B cell (primary cell): ENCODE measurements around the gene C1QL1. TPM values are rescaled to one million over a fixed set of nuclear protein-coding genes. Genes with fewer than 3 reads are reported as not detected.

Source experiments
- ATAC-seq: fragments of 200-7000 bp; cut with Tn5 transposase; one replicate; pipeline ENCODE4 v1.10.0; 2021; ENCODE audit warnings: low read depth, mild to moderate bottlenecking, moderate number of reproducible peaks, moderate library complexity
- CTCF ChIA-PET: fragments of 350-600 bp; sonication (Branson Sonifier 250); formaldehyde crosslinking; loops from one replicate; lab custom pipeline; 2021; ENCODE audit warnings: antibody characterized with exemption, inconsistent platforms; lab: Charles Lee
- POLR2A ChIA-PET: fragments of 350-600 bp; sonication (Branson Sonifier 250); formaldehyde crosslinking; loops from one replicate; lab custom pipeline; 2021; ENCODE audit warnings: antibody characterized with exemption; lab: Charles Lee
- DNase-seq: peaks from one replicate; pipeline ENCODE4 v3.0.0; 2013
- H2AFZ ChIP-seq: 2 replicates; pipeline ENCODE4 v1.6.1; 2012; ENCODE audit warnings: mild to moderate bottlenecking, low read depth, low read length; ENCODE audit not compliant: insufficient read depth, poor library complexity, severe bottlenecking
- H3K27ac ChIP-seq, 2 donors: 1 replicate in 1 of 2; 2 replicates in 1 of 2; pipeline ENCODE4 v1.5.1; 2012 to 2013; ENCODE audit warnings: low read length in 2 of 2, mild to moderate bottlenecking in 2 of 2, moderate library complexity in 1 of 2
- H3K27me3 ChIP-seq, 4 experiments: fragments of 200-600 bp in 1 of 4; sonication (generic) in 1 of 4; replicated peaks in 1 of 4; 1 replicate in 2 of 4; 2 replicates in 2 of 4; pipeline versions ENCODE4 v1.6.1 to v1.7.0; 2013 to 2016; ENCODE audit warnings: low read length in 3 of 4, mild to moderate bottlenecking in 2 of 4, mixed read lengths in 1 of 4, moderate library complexity in 1 of 4; ENCODE audit not compliant: insufficient read depth in 4 of 4, control insufficient read depth in 3 of 4; ENCODE audit errors: control extremely low read depth in 1 of 4
- H3K36me3 ChIP-seq, 2 experiments: replicated peaks in 1 of 2; 1 replicate in 1 of 2; 2 replicates in 1 of 2; pipeline versions ENCODE4 v1.6.1 to v1.7.1; 2013; ENCODE audit warnings: low read length in 1 of 2; ENCODE audit not compliant: insufficient read depth in 2 of 2, control insufficient read depth in 1 of 2; ENCODE audit errors: control extremely low read depth in 1 of 2, extremely low read depth in 1 of 2
- H3K4me1 ChIP-seq, 2 donors: fragments of 200-600 bp in 1 of 2; sonication (generic) in 1 of 2; 1 replicate in 1 of 2; 2 replicates in 1 of 2; pipeline versions ENCODE4 v1.5.1 to v1.6.1; 2013 to 2017; ENCODE audit warnings: low read length in 2 of 2; ENCODE audit not compliant: control insufficient read depth in 2 of 2, insufficient read depth in 2 of 2
- H3K4me2 ChIP-seq: replicated peaks from 2 replicates; pipeline ENCODE3; 2012; ENCODE audit warnings: mild to moderate bottlenecking, low read depth, low read length; ENCODE audit not compliant: poor library complexity, severe bottlenecking
- H3K4me3 ChIP-seq, 5 experiments: fragments of 200-600 bp in 1 of 5; sonication (generic) in 1 of 5; 1 replicate in 3 of 5; 2 replicates in 2 of 5; pipeline versions ENCODE4 v1.5.1 to v1.7.0; 2011 to 2016; ENCODE audit warnings: low read length in 4 of 5, mild to moderate bottlenecking in 4 of 5, low read depth in 2 of 5, control low read depth in 1 of 5, moderate library complexity in 1 of 5; ENCODE audit not compliant: insufficient read depth in 1 of 5; ENCODE audit errors: control extremely low read depth in 1 of 5, extremely low read depth in 1 of 5
- H3K79me2 ChIP-seq: fragments of 200-600 bp; sonication (generic); one replicate; pipeline ENCODE4 v1.6.0; 2016; ENCODE audit warnings: low read length; ENCODE audit not compliant: control insufficient read depth, insufficient read depth
- H3K9ac ChIP-seq: fragments of 200-600 bp; sonication (generic); 2 replicates; pipeline ENCODE4 v1.6.1; 2017; ENCODE audit warnings: mild to moderate bottlenecking, low read length, moderate library complexity
- H3K9me3 ChIP-seq, 3 donors: one replicate each; pipeline versions ENCODE4 v1.6.1 to v1.7.1; 2013; ENCODE audit warnings: low read length in 2 of 3; ENCODE audit not compliant: control insufficient read depth in 2 of 3, insufficient read depth in 1 of 3; ENCODE audit errors: control extremely low read depth in 1 of 3
- H4K20me1 ChIP-seq: 2 replicates; pipeline ENCODE4 v1.6.0; 2012; ENCODE audit warnings: mild to moderate bottlenecking, low read length; ENCODE audit not compliant: insufficient read depth, control insufficient read depth, poor library complexity, severe bottlenecking
- H3K27ac Mint-ChIP-seq: one replicate; pipeline ENCODE4 v1.8.0; 2021; ENCODE audit warnings: mixed read lengths
- H3K27me3 Mint-ChIP-seq: one replicate; pipeline ENCODE4 v1.8.0; 2021; ENCODE audit warnings: mixed read lengths
- H3K4me1 Mint-ChIP-seq: one replicate; pipeline ENCODE4 v1.8.0; 2021; ENCODE audit warnings: mixed read lengths
- H3K4me3 Mint-ChIP-seq: one replicate; pipeline ENCODE4 v1.8.0; 2021; ENCODE audit warnings: mixed read lengths
- H3K9me3 Mint-ChIP-seq: one replicate; pipeline ENCODE4 v1.8.0; 2022; ENCODE audit warnings: mixed read lengths; ENCODE audit not compliant: insufficient read depth
- CTCF ChIP-seq: fragments of 200-600 bp; IDR thresholded peaks from one replicate; pipeline ENCODE4 v1.8.0; 2022; ENCODE audit warnings: antibody characterized with exemption, mild to moderate bottlenecking
- EZH2 ChIP-seq: IDR thresholded peaks from 2 replicates; pipeline ENCODE4 v1.6.1; 2012; ENCODE audit warnings: borderline replicate concordance, low read depth, mild to moderate bottlenecking, moderate library complexity, low read length; ENCODE audit not compliant: insufficient read depth, poor library complexity, severe bottlenecking
- WGBS: methylation state at CpG from one replicate; pipeline ENCODE4 v1.1.5; 2013; ENCODE audit warnings: missing lambda C conversion rate; ENCODE audit not compliant: insufficient coverage; 5-methylcytosine and 5-hydroxymethylcytosine counted together
- intact Hi-C: fragments of 100-400 bp; cut with micrococcal nuclease; formaldehyde crosslinking; loops from one replicate; pipeline ENCODE4 v1.10.0; 2022
- polyA plus RNA-seq: library from polyadenylated mRNA; depleted of rRNA; stranded (reverse); fragments of >200 nt; gene quantifications from 2 replicates; pipeline ENCODE4 v1.2.3, GENCODE V29; 2012
- total RNA-seq, 2 donors: library from RNA; stranded (reverse); fragments of 120-200 nt in 1 of 2; gene quantifications; 1 replicate in 1 of 2; 2 replicates in 1 of 2; pipeline versions ENCODE4 v1.2.3 to v1.2.4, GENCODE V29; 2013 to 2022

The C1QL1 gene
- total and polyA plus RNA-seq, 2 donors (not counting 1 experiment from before 2014, with no cell fraction given) = not detected

DNA sequence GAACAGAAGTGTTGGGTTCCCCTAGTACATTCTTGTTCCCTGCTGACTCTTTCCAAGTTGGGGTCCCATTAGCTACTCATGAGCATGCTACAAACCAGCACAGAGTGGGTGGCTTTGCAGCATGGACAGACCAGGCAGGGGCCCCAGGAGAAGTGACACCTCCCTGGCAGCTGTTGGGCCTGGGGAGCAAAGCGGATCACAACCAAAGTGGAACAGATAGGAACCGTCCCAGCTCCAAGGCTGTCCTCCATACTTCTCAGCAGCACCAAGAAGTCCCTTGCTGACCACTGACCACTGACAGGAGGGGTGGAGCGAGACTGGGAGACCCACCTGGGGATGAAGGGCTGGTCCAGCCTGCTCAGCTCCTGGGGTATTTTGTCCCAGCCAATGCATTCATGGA is 40.4 kb downstream of the C1QL1 start:
- Histone ChIP-seq H3K79me2 (no peaks in the 10 kb centered on the region), H3K27ac (no peak overlapping the region), H3K9me3 (no peaks in the 10 kb centered on the region), H3K27me3 (no peaks in the 10 kb centered on the region), H3K4me1 (no peaks in the 10 kb centered on the region), H2AFZ (no peak overlapping the region), H4K20me1 (no peaks in the 10 kb centered on the region), H3K36me3 (no peaks in the 10 kb centered on the region), H3K4me2 (no peak overlapping the region), H3K9ac (no peak overlapping the region), H3K4me3 (no peak overlapping the region)
- Mint-ChIP-seq H3K27me3 (no peaks in the 10 kb centered on the region), H3K9me3 (no peaks in the 10 kb centered on the region), H3K4me1 (no peaks in the 10 kb centered on the region), H3K4me3 (no peak overlapping the region), H3K27ac (no peak overlapping the region)
- CTCF ChIA-PET = no interaction called here
- intact Hi-C loops = no loop called here
- no peak for ATAC-seq
- POLR2A ChIA-PET = no interaction called here
- 93% methylated on average over 3 of the region's 3 CpGs for WGBS
- no peak for DNase-seq
- TF ChIP-seq CTCF (no peak), EZH2 (no peak)

GRCh38 chr17:44926821-44927525 is 41.1 kb downstream of the C1QL1 start:
- ATAC-seq = no peak
- ChIA-PET POLR2A (no interaction called here), CTCF (interaction anchor here (3.3 kb wide), 1 partner anchor 95 kb away, joined by 12 read pairs; no protein-coding TSS in a partner anchor)
- intact Hi-C loops = no loop called here
- H3K27me3 ChIP-seq = peaks cover 0 to 6% (median 0%) of the 10 kb centered on the region in 4 experiments
- H3K79me2 ChIP-seq = no peaks in the 10 kb centered on the region
- H3K9ac ChIP-seq = no peak overlapping the region
- Mint-ChIP-seq H3K27me3 (no peaks in the 10 kb centered on the region), H3K4me1 (no peaks in the 10 kb centered on the region), H3K27ac (no peak overlapping the region), H3K4me3 (no peak overlapping the region), H3K9me3 (no peaks in the 10 kb centered on the region)
- DNase-seq = no peak
- H3K4me2 ChIP-seq = no peak overlapping the region
- H4K20me1 ChIP-seq = no peaks in the 10 kb centered on the region
- WGBS = 96% methylated on average over 6 of the region's 15 CpGs
- no peak overlapping the region for H3K4me3 ChIP-seq
- H3K27ac ChIP-seq = no peak overlapping the region
- no peaks in the 10 kb centered on the region for H3K36me3 ChIP-seq
- no peak for TF ChIP-seq CTCF
- no peak for TF ChIP-seq EZH2
- no peaks in the 10 kb centered on the region for H3K9me3 ChIP-seq
- H3K4me1 ChIP-seq = no peaks in the 10 kb centered on the region
- H2AFZ ChIP-seq = no peak overlapping the region
